ENCODE data around the gene GON4L.
"Not testable (repeated sequence)": the region's sequence is repeated elsewhere in the genome, so short reads cannot be mapped to it uniquely, and the experiment has no call there.

- TF ChIP-seq, protein P1, sequence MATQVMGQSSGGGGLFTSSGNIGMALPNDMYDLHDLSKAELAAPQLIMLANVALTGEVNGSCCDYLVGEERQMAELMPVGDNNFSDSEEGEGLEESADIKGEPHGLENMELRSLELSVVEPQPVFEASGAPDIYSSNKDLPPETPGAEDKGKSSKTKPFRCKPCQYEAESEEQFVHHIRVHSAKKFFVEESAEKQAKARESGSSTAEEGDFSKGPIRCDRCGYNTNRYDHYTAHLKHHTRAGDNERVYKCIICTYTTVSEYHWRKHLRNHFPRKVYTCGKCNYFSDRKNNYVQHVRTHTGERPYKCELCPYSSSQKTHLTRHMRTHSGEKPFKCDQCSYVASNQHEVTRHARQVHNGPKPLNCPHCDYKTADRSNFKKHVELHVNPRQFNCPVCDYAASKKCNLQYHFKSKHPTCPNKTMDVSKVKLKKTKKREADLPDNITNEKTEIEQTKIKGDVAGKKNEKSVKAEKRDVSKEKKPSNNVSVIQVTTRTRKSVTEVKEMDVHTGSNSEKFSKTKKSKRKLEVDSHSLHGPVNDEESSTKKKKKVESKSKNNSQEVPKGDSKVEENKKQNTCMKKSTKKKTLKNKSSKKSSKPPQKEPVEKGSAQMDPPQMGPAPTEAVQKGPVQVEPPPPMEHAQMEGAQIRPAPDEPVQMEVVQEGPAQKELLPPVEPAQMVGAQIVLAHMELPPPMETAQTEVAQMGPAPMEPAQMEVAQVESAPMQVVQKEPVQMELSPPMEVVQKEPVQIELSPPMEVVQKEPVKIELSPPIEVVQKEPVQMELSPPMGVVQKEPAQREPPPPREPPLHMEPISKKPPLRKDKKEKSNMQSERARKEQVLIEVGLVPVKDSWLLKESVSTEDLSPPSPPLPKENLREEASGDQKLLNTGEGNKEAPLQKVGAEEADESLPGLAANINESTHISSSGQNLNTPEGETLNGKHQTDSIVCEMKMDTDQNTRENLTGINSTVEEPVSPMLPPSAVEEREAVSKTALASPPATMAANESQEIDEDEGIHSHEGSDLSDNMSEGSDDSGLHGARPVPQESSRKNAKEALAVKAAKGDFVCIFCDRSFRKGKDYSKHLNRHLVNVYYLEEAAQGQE (IDR thresholded peaks at IDR 0.05; ENCODE audit: low read depth): not testable (repeated sequence)
- TF ChIP-seq TEAD4 (IDR thresholded peaks at IDR 0.05); CREB1 (IDR thresholded peaks at IDR 0.05; ENCODE audit: low read depth): not testable (repeated sequence)
These were observed 111.5 kb downstream of the GON4L start for GRCh38 chr1:155745284-155746228.
